ENCODE results near the gene NDRG4.

The NDRG4 gene

DNA sequence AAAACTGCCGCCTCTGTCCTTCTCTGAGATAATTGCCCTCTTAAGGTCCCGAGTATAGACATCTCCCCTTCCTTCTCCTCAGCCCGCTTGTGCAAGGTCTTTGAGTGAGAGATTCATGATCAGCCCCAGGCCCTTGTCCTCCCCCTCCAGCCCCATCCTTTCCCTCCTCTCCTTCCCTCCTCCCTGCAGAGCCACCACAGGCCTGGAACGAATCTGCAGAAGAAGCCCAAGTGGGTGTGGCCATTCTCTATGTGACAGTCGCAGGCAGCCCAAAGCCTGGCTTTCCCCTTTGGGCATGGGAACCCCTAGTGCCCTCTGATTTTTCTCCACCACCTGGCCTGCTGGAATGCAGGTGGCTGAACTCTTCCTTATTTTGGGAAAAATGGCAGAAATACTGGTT lies 7.2 kb upstream of the NDRG4 start:
- Histone ChIP-seq H3K4me3 (ENCODE audit: low read length) (no peak overlapping the region), H3K9me3 (ENCODE audit: low read length) (no peaks in the 10 kb centered on the region), H3K4me1 (ENCODE audit: insufficient read depth, low read length) (peaks cover 44% of the 10 kb centered on the region), H3K36me3 (ENCODE audit: insufficient read depth, low read length) (no peaks in the 10 kb centered on the region), H3K27me3 (ENCODE audit: insufficient read depth, low read length) (no peaks in the 10 kb centered on the region), H2AFZ (ENCODE audit: low read depth, low read length) (no peak overlapping the region)

GRCh38 chr16:58493756-58494431 lies 6.0 kb upstream of the NDRG4 start:
- peaks cover 44% of the 10 kb centered on the region for H3K4me1 ChIP-seq (ENCODE audit: insufficient read depth, low read length)

DNA sequence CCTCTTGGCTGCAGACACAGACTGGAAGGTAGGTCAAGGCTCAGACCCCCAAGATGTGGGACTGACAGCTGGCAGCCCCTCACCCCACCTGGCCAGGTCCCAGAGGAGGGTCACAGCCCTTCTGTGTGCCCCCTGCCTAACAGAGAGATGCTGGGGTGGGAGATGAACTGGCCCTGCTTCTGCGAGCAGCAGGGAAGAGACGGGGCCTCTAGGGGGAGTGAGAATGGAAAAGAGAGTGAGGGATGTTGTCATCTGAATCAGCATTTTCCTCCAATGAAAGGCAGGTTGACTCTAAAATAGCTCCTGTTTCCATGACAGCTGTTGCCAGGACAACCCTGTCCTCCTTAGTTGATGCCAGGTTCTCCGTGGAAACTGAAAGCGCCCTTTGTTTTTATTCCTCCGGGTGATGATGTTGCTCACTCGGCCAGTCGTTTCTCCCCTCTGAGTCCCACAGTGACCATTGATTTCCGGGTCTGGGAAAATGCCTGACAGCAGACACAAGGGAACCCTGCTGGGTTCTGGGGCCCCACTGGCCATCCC lies 4.9 kb upstream of the NDRG4 start:
- no peaks in the 10 kb centered on the region for H3K36me3 ChIP-seq (ENCODE audit: insufficient read depth, low read length)
- peaks cover 51% of the 10 kb centered on the region for H3K4me1 ChIP-seq (ENCODE audit: insufficient read depth, low read length)
- no peak overlapping the region for H2AFZ ChIP-seq (ENCODE audit: low read depth, low read length)
- peak overlapping the region; percentile 46 for H3K4me3 ChIP-seq (ENCODE audit: low read length)
- no peaks in the 10 kb centered on the region for H3K27me3 ChIP-seq (ENCODE audit: insufficient read depth, low read length)
- H3K9me3 ChIP-seq (ENCODE audit: low read length): no peaks in the 10 kb centered on the region

More at GRCh38 chr16:58493756-58494431, 6.0 kb upstream of the NDRG4 start:
- H3K27me3 ChIP-seq (ENCODE audit: insufficient read depth, low read length): no peaks in the 10 kb centered on the region
- H3K9me3 ChIP-seq (ENCODE audit: low read length): no peaks in the 10 kb centered on the region
- H2AFZ ChIP-seq (ENCODE audit: low read depth, low read length): no peak overlapping the region
- no peak overlapping the region for H3K4me3 ChIP-seq (ENCODE audit: low read length)
- H3K36me3 ChIP-seq (ENCODE audit: insufficient read depth, low read length): no peaks in the 10 kb centered on the region

DNA sequence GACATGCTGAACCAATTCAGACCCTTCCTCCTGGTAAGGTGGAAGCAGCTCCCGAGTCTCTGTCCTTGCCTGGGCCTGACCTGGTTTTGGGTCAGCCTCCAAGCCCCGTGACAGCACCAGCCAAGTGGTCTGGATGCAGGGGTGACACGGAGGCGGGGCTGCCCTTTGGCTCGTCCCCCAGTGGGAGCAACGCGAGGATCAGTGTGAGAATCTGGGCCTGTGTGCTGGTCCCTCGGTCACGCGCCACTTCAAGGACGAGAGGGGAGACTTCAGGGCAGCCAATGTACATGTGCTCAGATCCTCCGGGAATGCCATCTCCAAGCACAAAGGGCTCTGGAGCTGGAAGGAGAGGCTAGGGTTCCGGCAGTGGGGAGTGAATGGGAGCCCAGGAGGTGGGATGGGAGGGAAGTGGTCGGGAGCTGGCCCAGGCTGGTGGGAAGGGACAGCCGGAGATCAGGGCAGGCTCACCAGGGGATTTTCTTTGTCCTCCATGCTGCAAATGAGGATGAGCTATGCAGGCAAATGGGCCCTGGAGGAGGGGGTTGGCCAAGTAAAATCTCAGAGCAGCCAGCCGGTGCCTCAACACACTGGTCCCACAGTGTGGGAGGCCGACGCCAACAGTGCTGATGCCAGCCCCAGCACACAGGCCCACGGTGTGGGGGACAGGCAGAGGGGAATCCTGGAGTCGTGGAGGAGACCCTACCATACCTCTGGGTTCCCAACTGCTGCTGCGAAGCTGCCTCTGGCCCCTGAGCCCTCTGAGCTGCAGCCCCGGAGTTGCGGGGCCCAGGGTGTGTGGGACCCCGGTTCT lies 4.2 kb upstream of the NDRG4 start:
- Histone ChIP-seq H3K9me3 (ENCODE audit: low read length) (no peaks in the 10 kb centered on the region), H3K4me3 (ENCODE audit: low read length) (peak overlapping the region; percentile 46), H2AFZ (ENCODE audit: low read depth, low read length) (peak overlapping the region; percentile 29), H3K4me1 (ENCODE audit: insufficient read depth, low read length) (peaks cover 52% of the 10 kb centered on the region), H3K36me3 (ENCODE audit: insufficient read depth, low read length) (no peaks in the 10 kb centered on the region), H3K27me3 (ENCODE audit: insufficient read depth, low read length) (no peaks in the 10 kb centered on the region)

DNA sequence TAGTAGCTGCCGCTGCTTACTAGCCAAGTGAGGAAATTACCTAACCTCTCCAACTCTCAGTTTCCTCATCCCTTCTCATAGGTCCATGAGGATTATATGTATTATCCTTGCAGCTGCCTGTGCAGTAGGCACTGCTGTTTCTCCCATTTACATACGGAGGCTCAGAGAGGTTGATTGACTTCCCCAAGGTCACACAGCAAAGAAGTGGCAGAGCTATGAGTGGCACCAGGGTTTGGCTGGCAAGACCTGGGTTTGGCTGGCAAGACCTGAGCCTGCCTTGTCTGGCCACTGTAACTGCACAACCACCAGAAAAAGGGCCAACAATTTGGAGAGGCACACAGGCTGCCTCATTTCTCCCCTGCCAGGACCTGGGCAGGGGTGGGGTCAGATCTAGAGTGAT lies 2.5 kb upstream of the NDRG4 start:
- Histone ChIP-seq H3K4me1 (ENCODE audit: insufficient read depth, low read length) (peaks cover 59% of the 10 kb centered on the region), H3K27me3 (ENCODE audit: insufficient read depth, low read length) (no peaks in the 10 kb centered on the region), H3K4me3 (ENCODE audit: low read length) (no peak overlapping the region), H2AFZ (ENCODE audit: low read depth, low read length) (no peak overlapping the region), H3K9me3 (ENCODE audit: low read length) (no peaks in the 10 kb centered on the region), H3K36me3 (ENCODE audit: insufficient read depth, low read length) (no peaks in the 10 kb centered on the region)

GRCh38 chr16:58497935-58498334 lies 2.0 kb upstream of the NDRG4 start:
- Histone ChIP-seq H3K36me3 (ENCODE audit: insufficient read depth, low read length) (no peaks in the 10 kb centered on the region), H3K4me3 (ENCODE audit: low read length) (no peak overlapping the region), H2AFZ (ENCODE audit: low read depth, low read length) (no peak overlapping the region), H3K27me3 (ENCODE audit: insufficient read depth, low read length) (no peaks in the 10 kb centered on the region), H3K4me1 (ENCODE audit: insufficient read depth, low read length) (peaks cover 54% of the 10 kb centered on the region), H3K9me3 (ENCODE audit: low read length) (no peaks in the 10 kb centered on the region)

DNA sequence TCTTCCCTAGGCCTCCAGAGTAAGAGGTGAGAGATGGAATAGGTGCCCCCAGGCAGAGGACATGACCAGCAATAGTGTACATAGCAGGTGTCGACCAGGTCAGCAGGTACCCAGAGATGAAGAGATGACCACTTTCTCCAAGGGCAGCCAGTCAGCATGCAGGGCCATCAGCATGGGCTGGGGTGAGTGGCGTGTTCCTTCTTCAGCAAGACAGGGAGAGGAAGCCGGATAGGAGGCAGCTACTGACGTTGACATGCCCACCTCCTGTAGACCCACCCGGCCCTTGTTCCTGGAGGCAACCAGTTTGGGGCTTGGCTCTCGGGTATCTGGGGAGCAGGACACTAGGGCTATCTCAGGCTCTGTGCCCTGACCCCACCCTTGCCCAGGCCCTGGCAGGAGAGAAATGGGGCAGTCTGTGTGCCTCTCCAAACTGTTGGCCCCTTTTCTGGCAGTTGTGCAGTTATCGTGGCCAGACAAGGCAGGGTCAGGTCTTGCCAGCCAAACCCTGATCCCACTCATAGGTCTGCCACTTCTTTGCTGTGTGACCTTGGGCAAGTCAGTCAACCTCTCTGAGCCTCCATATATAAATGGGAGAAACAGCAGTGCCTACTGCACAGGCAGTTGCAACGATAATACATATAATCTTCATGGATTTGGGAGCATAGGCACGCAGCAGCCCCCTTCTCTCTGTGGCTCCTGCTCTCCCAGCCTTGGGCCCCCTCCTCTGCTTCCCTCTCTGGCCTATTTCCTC lies 1.4 kb upstream of the NDRG4 start:
- Histone ChIP-seq H3K27me3 (ENCODE audit: insufficient read depth, low read length) (no peaks in the 10 kb centered on the region), H3K4me3 (ENCODE audit: low read length) (no peak overlapping the region), H3K36me3 (ENCODE audit: insufficient read depth, low read length) (peaks cover 3% of the 10 kb centered on the region), H2AFZ (ENCODE audit: low read depth, low read length) (no peak overlapping the region), H3K9me3 (ENCODE audit: low read length) (no peaks in the 10 kb centered on the region), H3K4me1 (ENCODE audit: insufficient read depth, low read length) (peaks cover 50% of the 10 kb centered on the region)

- Histone ChIP-seq H3K9me3 (ENCODE audit: low read length) (no peaks in the 10 kb centered on the region), H3K36me3 (ENCODE audit: insufficient read depth, low read length) (peaks cover 9% of the 10 kb centered on the region), H3K4me1 (ENCODE audit: insufficient read depth, low read length) (peaks cover 44% of the 10 kb centered on the region), H3K4me3 (ENCODE audit: low read length) (no peak overlapping the region), H2AFZ (ENCODE audit: low read depth, low read length) (no peak overlapping the region), H3K27me3 (ENCODE audit: insufficient read depth, low read length) (no peaks in the 10 kb centered on the region)
These were observed 841 bp upstream of the NDRG4 start for GRCh38 chr16:58499092-58499511.

DNA sequence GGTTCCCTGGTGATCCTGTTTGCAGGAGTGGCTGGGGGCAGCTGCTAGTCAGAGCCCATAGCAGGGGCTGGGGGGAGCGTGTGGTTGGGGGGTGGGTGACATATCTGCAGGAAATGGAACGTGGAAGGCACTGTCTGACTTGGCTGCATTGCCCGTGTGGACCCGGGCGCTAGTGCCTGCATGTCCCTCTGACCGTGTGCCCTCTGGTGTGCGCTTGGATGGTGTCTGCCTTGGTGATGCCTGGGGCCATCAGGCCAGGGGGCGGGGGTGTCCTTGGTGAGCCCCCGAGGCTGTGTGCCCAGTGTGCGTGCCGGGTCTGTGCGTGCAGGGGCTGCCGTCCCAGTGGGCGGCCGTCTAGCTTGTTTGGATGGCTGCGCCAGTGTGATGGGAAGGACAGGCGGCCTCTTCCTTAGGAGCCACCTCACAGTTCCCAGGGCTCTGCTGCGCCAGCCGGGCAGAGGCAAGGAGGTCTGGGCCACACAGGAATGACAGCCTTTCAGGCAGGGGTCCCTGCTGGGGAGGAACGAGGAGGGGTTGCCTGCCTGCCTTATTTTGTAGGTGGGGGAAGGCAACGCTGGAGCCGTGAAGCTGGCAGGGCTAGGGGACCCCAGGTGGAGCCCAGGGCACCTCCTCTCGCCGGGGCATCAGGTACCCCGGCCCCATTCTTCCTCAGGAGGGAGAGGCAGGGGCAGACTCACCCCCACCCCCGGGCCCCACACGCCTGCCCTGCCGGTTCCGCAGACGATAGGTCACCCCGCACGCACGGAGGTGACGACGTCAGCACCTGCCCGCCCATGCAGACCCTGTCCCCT lies 693 bp downstream of the NDRG4 start:
- Histone ChIP-seq H3K36me3 (ENCODE audit: insufficient read depth, low read length) (peaks cover 14% of the 10 kb centered on the region), H3K27me3 (ENCODE audit: insufficient read depth, low read length) (no peaks in the 10 kb centered on the region), H3K4me1 (ENCODE audit: insufficient read depth, low read length) (peaks cover 32% of the 10 kb centered on the region), H3K4me3 (ENCODE audit: low read length) (peak overlapping the region; percentile 69), H3K9me3 (ENCODE audit: low read length) (no peaks in the 10 kb centered on the region), H2AFZ (ENCODE audit: low read depth, low read length) (peak overlapping the region; percentile 8)

- H3K27me3 ChIP-seq (ENCODE audit: insufficient read depth, low read length): no peaks in the 10 kb centered on the region
- H3K36me3 ChIP-seq (ENCODE audit: insufficient read depth, low read length): peaks cover 17% of the 10 kb centered on the region
- peaks cover 24% of the 10 kb centered on the region for H3K4me1 ChIP-seq (ENCODE audit: insufficient read depth, low read length)
- peak overlapping the region; percentile 69 for H3K4me3 ChIP-seq (ENCODE audit: low read length)
- no peak overlapping the region for H2AFZ ChIP-seq (ENCODE audit: low read depth, low read length)
- no peaks in the 10 kb centered on the region for H3K9me3 ChIP-seq (ENCODE audit: low read length)
These were observed 1.5 kb downstream of the NDRG4 start for GRCh38 chr16:58501242-58502131.

DNA sequence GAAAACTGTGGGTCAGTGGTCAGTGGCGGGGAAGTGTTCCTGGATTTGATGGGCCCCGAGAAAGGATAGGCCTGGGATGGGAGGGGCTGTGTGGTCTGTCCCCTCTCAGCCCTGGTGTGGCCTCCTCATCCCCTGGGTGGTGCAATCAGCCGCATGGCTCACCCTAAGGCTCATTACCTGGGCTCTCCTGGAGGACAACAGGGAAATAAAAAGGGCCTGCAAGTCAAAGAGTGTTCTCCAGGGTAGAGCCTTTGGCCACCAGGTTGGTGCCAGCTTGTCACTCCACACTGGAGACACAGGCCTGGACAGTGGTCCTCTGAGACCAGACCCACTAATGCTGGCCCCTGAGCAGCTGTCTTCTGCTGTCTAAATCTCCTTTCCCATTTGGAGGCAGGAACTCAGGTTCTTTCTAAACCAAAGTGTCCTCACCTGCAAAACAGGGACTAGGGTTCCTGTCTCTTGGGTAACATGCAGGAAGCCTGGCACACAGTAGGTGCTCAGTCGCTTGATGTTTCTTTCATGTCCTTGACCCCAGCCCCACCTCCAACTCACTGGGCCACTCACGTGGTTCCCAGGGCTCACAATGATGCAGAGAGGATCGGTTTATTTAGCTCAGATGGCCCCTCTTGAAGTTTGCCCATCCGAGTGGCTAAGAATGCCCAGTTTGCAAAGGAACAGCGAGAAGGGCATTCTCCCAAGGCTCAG lies 2.4 kb downstream of the NDRG4 start:
- Histone ChIP-seq H3K4me3 (ENCODE audit: low read length) (no peak overlapping the region), H3K36me3 (ENCODE audit: insufficient read depth, low read length) (peaks cover 22% of the 10 kb centered on the region), H2AFZ (ENCODE audit: low read depth, low read length) (no peak overlapping the region), H3K27me3 (ENCODE audit: insufficient read depth, low read length) (no peaks in the 10 kb centered on the region), H3K4me1 (ENCODE audit: insufficient read depth, low read length) (peaks cover 20% of the 10 kb centered on the region), H3K9me3 (ENCODE audit: low read length) (no peaks in the 10 kb centered on the region)

Measured in neuron (in vitro differentiated cells).